Fibroblast of lung (primary cell): Measurements from ENCODE around the gene RETN. TPM values are rescaled to one million over a fixed set of nuclear protein-coding genes. Genes with fewer than 3 reads are reported as not detected.

Experiments used
- DNase-seq, 2 donors: peaks; one replicate each; pipeline versions ENCODE4 v3.0.0 to v3.0.0-alpha.2; 2010; ENCODE audit warnings: low read depth in 2 of 2
- H2AFZ ChIP-seq: 2 replicates; pipeline ENCODE4 v1.5.1; 2012; ENCODE audit warnings: low read length, control low read depth, inconsistent platforms
- H3K27ac ChIP-seq: 2 replicates; pipeline ENCODE4 v1.5.1; 2011; ENCODE audit warnings: low read length, control low read depth; ENCODE audit not compliant: insufficient read depth
- H3K27me3 ChIP-seq: 2 replicates; pipeline ENCODE4 v1.5.1; 2011; ENCODE audit warnings: mild to moderate bottlenecking, low read length; ENCODE audit not compliant: control insufficient read depth, insufficient read depth
- H3K36me3 ChIP-seq: 2 replicates; pipeline ENCODE4 v1.5.1; 2011; ENCODE audit warnings: low read length; ENCODE audit not compliant: control insufficient read depth, insufficient read depth
- H3K4me1 ChIP-seq: 2 replicates; pipeline ENCODE4 v1.5.1; 2011; ENCODE audit warnings: low read length; ENCODE audit not compliant: control insufficient read depth, insufficient read depth; ENCODE audit errors: extremely low read depth
- H3K4me2 ChIP-seq: 2 replicates; pipeline ENCODE4 v1.5.1; 2011; ENCODE audit warnings: low read length, control low read depth; ENCODE audit not compliant: insufficient read depth; ENCODE audit errors: extremely low read depth
- H3K4me3 ChIP-seq, 4 experiments: fragments of 200-600 bp in 1 of 4; sonication (generic) in 1 of 4; replicated peaks in 1 of 4; 2 replicates each; pipeline ENCODE4 v1.5.1; 2011 to 2016; ENCODE audit warnings: low read length in 4 of 4, low read depth in 3 of 4, mild to moderate bottlenecking in 3 of 4, control low read depth in 2 of 4, inconsistent platforms in 1 of 4, mixed read lengths in 1 of 4; ENCODE audit not compliant: insufficient read depth in 1 of 4; ENCODE audit errors: control extremely low read depth in 1 of 4
- H3K79me2 ChIP-seq: 2 replicates; pipeline ENCODE4 v1.5.1; 2012; ENCODE audit warnings: mild to moderate bottlenecking, low read length, inconsistent platforms; ENCODE audit not compliant: control insufficient read depth, insufficient read depth
- H3K9ac ChIP-seq: 2 replicates; pipeline ENCODE4 v1.5.1; 2011; ENCODE audit warnings: mild to moderate bottlenecking, low read length, control low read depth; ENCODE audit not compliant: insufficient read depth
- H3K9me3 ChIP-seq: 2 replicates; pipeline ENCODE4 v1.5.1; 2012; ENCODE audit warnings: low read depth, low read length; ENCODE audit not compliant: control insufficient read depth, insufficient read depth
- H4K20me1 ChIP-seq: 2 replicates; pipeline ENCODE4 v1.5.1; 2011; ENCODE audit warnings: low read length; ENCODE audit not compliant: control insufficient read depth, insufficient read depth; ENCODE audit errors: extremely low read depth
- CTCF ChIP-seq, 2 donors: IDR thresholded peaks in 1 of 2; conservative IDR thresholded peaks in 1 of 2; 1 replicate in 1 of 2; 2 replicates in 1 of 2; pipeline ENCODE4 v1.5.1; 2011 to 2012; ENCODE audit warnings: low read length in 2 of 2, control low read depth in 1 of 2, inconsistent platforms in 1 of 2, low read depth in 1 of 2, mild to moderate bottlenecking in 1 of 2
- EZH2 ChIP-seq: IDR thresholded peaks from 2 replicates; pipeline ENCODE4 v1.5.1; 2012; ENCODE audit warnings: low read length, control low read depth, mild to moderate bottlenecking; ENCODE audit errors: missing control alignments
- polyA plus RNA-seq, 2 donors: library from polyadenylated mRNA; depleted of rRNA in 1 of 2; stranded (reverse) in 1 of 2; unstranded in 1 of 2; fragments of >200 nt; gene quantifications; 2 replicates each; pipeline ENCODE4 v1.2.1, GENCODE V29; 2011 to 2012; ENCODE audit warnings: missing spikeins in 1 of 2
- total RNA-seq: library from RNA; depleted of rRNA; stranded (reverse); fragments of >200 nt; gene quantifications from 2 replicates; pipeline ENCODE4 v1.2.1, GENCODE V29; 2014

The RETN gene
- total and polyA plus RNA-seq, 2 donors (not counting 1 experiment from before 2014, with no cell fraction given), result not detected

- Histone ChIP-seq H3K27ac (no peak overlapping the region), H3K79me2 (peaks cover 7% of the 10 kb centered on the region), H3K9ac (no peak overlapping the region), H3K4me3 (peak overlapping the region; percentile 76 to 98 (median 90)), H4K20me1 (no peaks in the 10 kb centered on the region), H3K9me3 (no peaks in the 10 kb centered on the region), H3K4me2 (peak overlapping the region; percentile 100), H3K36me3 (peaks cover 4% of the 10 kb centered on the region), H3K4me1 (no peaks in the 10 kb centered on the region), H2AFZ (no peak overlapping the region), H3K27me3 (peaks cover 2% of the 10 kb centered on the region)
- TF ChIP-seq CTCF (conservative IDR thresholded peaks at IDR 0.05 in 1 of 2, IDR thresholded peaks at IDR 0.05 in 1 of 2; ENCODE audit: low read depth in 1 of 2, low read length in 2 of 2), result no peak
- no peak for TF ChIP-seq EZH2
- DNase-seq, result no peak
Observed at GRCh38 chr19:7682175-7682855, 13.5 kb downstream of the RETN start.

- TF ChIP-seq CTCF (conservative IDR thresholded peaks at IDR 0.05 in 1 of 2, IDR thresholded peaks at IDR 0.05 in 1 of 2; ENCODE audit: low read depth in 1 of 2, low read length in 2 of 2), result no peak
- no peak for TF ChIP-seq EZH2
- H3K4me1 ChIP-seq, result no peaks in the 10 kb centered on the region
- DNase-seq, result no peak
- peaks cover 4% of the 10 kb centered on the region for H3K36me3 ChIP-seq
- no peaks in the 10 kb centered on the region for H4K20me1 ChIP-seq
- H3K79me2 ChIP-seq, result peaks cover 7% of the 10 kb centered on the region
- no peak overlapping the region for H3K4me2 ChIP-seq
- no peaks in the 10 kb centered on the region for H3K9me3 ChIP-seq
- H3K27ac ChIP-seq, result no peak overlapping the region
- no peak overlapping the region for H3K9ac ChIP-seq
- no peaks in the 10 kb centered on the region for H3K27me3 ChIP-seq
- no peak overlapping the region for H3K4me3 ChIP-seq
- H2AFZ ChIP-seq, result no peak overlapping the region
Observed at GRCh38 chr19:7685546-7686445, 16.9 kb downstream of the RETN start.

- peaks cover 4% of the 10 kb centered on the region for H3K36me3 ChIP-seq
- H3K4me3 ChIP-seq, result no peak overlapping the region
- H3K9me3 ChIP-seq, result no peaks in the 10 kb centered on the region
- no peak overlapping the region for H3K4me2 ChIP-seq
- H3K9ac ChIP-seq, result no peak overlapping the region
- H3K27ac ChIP-seq, result no peak overlapping the region
- H2AFZ ChIP-seq, result no peak overlapping the region
- DNase-seq, result no peak
- H3K27me3 ChIP-seq, result no peaks in the 10 kb centered on the region
- no peaks in the 10 kb centered on the region for H3K4me1 ChIP-seq
- no peaks in the 10 kb centered on the region for H3K79me2 ChIP-seq
- no peaks in the 10 kb centered on the region for H4K20me1 ChIP-seq
- TF ChIP-seq EZH2 (no peak), CTCF (conservative IDR thresholded peaks at IDR 0.05 in 1 of 2, IDR thresholded peaks at IDR 0.05 in 1 of 2; ENCODE audit: low read depth in 1 of 2, low read length in 2 of 2) (no peak)
Observed at GRCh38 chr19:7687177-7687576, 18.3 kb downstream of the RETN start.
